Stimulated activated CD4-positive, alpha-beta T cell treated with anti-CD3 and anti-CD28 coated beads, Interleukin-12 subunit alpha, Interleukin-12 subunit beta, amount 100 ng/mL, for 48 hours (primary cell): ENCODE results near the gene DDX28.
A peak's percentile ranks its signal among the peaks of the same experiment; 100 is the strongest.
"Not testable (repeated sequence)": the region's sequence is repeated elsewhere in the genome, so short reads cannot be mapped to it uniquely, and the experiment has no call there.

Source experiments
- DNase-seq, 3 donors: peaks; one replicate each; pipeline ENCODE4 v3.0.0-alpha.2; 2020; ENCODE audit warnings: low read depth in 2 of 3, low spot score in 1 of 3

Gene DDX28

GRCh38 chr16:68040506-68041288 lies 17.7 kb upstream of the DDX28 start:
- peak; percentile 80 to 91 (median 85) for DNase-seq

- DNase-seq = no peak
These were observed 15.0 kb upstream of the DDX28 start for GRCh38 chr16:68037841-68038597.

GRCh38 chr16:68035227-68035626 lies 12.2 kb upstream of the DDX28 start:
- no peak for DNase-seq

GRCh38 chr16:68033101-68033500 lies 10.1 kb upstream of the DDX28 start:
- no peak for DNase-seq

- DNase-seq = no peak
These were observed 8.9 kb upstream of the DDX28 start for GRCh38 chr16:68031951-68032350.

GRCh38 chr16:68030108-68030507 lies 7.1 kb upstream of the DDX28 start:
- DNase-seq = not testable (repeated sequence)

- no peak for DNase-seq
These were observed 6.0 kb upstream of the DDX28 start for GRCh38 chr16:68028996-68029395.

- no peak for DNase-seq
These were observed 729 bp downstream of the DDX28 start for GRCh38 chr16:68022278-68022727.

- no peak for DNase-seq
These were observed 1.5 kb downstream of the DDX28 start for GRCh38 chr16:68021490-68021889.

GRCh38 chr16:68019167-68019680 lies 3.8 kb downstream of the DDX28 start:
- DNase-seq = no peak

- no peak for DNase-seq
These were observed 7.4 kb downstream of the DDX28 start, which contains the start of gene DPEP2NB for GRCh38 chr16:68015681-68016080. Gene DPEP2NB (minus strand): TSS chr16:68015911. CDS start chr16:68015770, 141 bp downstream.

- no peak for DNase-seq
These were observed 9.6 kb downstream of the DDX28 start for GRCh38 chr16:68013440-68013839.

- DNase-seq = not testable (repeated sequence)
These were observed 13.2 kb downstream of the DDX28 start for GRCh38 chr16:68009872-68010271.

GRCh38 chr16:68009157-68009735 lies 13.8 kb downstream of the DDX28 start:
- no peak for DNase-seq

GRCh38 chr16:68005786-68006286 lies 17.2 kb downstream of the DDX28 start:
- DNase-seq = no peak

GRCh38 chr16:68005211-68005610 lies 17.8 kb downstream of the DDX28 start:
- DNase-seq = no peak

GRCh38 chr16:68003031-68003430 lies 20.0 kb downstream of the DDX28 start:
- no peak for DNase-seq

- DNase-seq = no peak
These were observed 22.6 kb downstream of the DDX28 start for GRCh38 chr16:68000450-68000849.

- DNase-seq = no peak
These were observed 23.0 kb downstream of the DDX28 start for GRCh38 chr16:67999985-68000384.

- DNase-seq = peak in 1 of 3 donors; percentile 48
These were observed 24.0 kb downstream of the DDX28 start, which contains the start of gene DPEP2 for GRCh38 chr16:67998779-67999688. Gene DPEP2 (minus strand): TSS chr16:67999484. CDS start chr16:67993212, 6,272 bp downstream.
